Stimulated activated naive CD4-positive, alpha-beta T cell (primary cell): Measurements from ENCODE around the gene PREX1.

Experiments used
- DNase-seq, 6 experiments: peaks; one replicate each; lab custom pipeline; 2025; lab: John Stamatoyannopoulos, UW

The PREX1 gene

DNA sequence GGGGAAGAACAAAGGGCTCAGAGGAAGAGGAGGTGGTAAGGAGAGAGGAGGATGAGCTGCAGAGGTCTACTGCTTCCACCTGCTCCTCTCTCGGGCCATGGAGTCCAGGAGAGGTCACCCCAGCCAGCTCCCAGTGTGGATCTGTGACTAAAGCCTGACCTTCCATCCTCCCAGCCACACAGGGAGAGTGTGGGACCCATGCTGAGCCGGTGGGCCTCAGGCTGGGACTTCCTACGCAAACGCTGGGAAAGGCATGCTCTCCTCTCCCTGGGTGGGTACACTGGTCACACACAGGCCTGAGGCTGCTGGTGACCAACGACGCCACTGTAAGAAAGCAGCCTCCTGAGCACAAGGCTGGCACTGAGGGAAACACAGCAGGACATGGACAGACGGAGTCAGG is 111.3 kb downstream of the PREX1 start:
- DNase-seq = no peak

DNA sequence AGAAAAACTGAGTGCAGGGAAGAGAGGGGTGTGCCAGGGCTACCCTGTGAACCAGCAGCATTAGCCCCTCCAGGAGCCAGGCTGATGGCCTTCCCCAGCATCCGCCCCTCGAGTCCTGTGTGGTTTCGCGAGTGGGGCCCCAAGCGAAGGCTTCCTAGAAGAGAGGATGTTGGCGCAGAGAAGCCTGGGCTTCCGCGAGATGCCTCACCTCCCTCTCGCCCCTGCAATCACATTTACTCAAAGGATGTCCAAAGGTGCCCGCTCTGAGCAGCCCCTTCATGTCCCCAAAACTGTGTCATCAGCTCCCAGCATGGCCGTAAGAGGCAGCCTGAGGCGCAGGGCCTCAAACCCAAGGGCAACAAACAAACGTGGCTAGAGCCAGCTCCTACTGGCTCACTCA is 111.7 kb downstream of the PREX1 start:
- peak in 1 of 6 experiments; percentile 10 for DNase-seq

DNA sequence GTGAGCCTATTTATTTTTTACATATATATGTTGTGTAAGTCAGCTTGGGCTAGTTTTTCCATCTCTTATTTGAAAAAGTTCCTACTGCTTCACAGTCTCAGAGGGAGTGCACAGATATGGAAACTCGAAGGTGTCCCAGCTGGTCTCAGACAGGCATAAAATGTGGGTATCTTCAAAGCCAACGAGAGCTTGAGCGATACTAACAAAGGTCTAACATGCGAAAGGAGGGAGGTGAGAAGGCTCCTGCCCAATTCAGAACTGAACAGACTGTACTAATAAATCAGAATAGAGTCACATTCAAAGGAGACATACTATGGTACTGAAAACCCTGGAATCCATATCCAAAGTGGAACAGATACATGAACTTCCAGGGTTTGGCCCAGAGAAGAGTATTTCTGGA is 113.0 kb downstream of the PREX1 start:
- DNase-seq = no peak

DNA sequence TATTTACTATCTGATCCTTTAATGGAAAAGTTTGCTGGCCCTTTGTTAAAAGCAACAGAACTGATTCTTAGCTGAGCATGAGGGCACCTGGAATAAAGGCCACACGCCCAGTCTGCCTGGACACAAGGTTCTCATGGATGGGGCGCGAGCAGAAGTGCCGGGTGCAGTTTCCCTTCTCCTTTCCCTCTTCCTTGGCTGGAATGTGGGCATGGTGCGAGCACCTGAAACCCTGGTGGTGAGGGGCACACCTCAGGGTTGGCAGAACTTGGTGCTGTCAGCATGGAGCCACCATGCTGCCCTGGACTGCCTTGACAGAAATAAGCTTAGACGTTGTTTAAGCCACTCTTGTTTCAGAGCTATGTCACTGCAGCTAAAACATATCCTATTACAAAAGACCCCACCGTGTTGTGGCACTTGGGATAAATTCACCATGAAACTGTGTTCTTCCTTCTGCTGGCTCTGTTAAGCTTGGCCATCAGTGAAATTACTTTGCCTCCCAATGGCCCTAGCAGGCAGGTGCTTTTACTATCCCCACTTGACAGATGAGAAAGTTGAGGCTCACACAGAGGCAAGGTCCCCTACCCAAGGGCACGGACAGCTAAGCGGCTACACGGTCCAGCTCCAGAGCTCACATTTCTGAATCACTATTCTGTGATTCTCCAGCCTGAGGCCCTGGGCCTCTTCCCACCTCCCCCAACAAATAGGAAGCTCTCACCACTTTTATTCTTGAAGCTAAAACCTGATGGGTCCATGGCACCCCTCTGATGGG is 115.9 kb downstream of the PREX1 start:
- DNase-seq = no peak

DNA sequence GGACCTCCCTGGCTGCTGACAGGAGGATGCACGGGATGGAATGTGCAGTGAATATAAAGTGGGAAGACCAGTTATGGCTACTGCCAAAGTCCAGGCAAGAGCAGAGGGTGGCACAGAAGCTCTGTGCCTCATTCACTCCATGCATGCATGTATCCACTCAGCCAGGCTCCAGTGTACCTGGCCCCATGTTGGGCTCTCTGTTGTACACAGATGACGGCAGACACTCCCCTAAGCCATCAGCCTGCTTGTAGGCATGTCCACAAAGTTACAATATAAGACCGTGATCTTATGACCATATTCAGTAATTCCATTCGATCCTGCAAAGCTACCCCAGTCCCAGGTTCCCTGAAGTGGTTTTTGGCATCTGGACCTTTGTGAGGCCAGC is 116.8 kb downstream of the PREX1 start:
- no peak for DNase-seq

DNA sequence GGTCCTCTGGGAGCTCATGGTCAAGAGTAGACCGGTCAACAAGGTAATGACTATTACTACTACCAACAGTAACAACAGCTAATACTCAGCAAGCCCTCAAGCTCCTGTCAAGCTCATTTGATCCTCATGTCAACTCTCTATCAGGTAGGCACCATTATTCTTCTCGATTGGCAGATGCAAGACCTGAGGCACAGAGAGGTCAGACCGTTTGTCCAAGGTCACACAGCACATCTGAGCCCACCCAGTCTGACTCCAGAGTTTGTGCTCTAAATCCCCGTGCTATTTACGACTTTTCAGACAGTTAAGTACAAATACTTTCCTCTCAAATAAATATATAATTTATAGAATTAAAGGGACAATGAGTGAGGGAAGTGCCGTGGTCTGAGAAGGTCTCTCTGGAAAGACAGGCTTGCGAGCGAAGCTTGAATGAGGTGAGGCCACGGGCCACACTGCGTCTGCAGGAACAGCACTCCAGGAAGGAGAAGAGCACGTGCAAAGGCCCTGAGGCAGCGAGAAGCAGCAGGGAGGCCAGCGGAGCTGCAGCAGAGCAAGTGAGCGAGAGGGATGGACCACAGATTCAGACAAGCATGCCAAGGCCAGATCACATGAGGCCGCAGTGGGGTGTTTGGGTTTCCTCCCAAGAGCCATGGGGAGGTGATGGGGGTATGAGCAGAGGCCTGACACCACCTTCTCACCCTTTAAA is 117.3 kb downstream of the PREX1 start:
- no peak for DNase-seq

DNA sequence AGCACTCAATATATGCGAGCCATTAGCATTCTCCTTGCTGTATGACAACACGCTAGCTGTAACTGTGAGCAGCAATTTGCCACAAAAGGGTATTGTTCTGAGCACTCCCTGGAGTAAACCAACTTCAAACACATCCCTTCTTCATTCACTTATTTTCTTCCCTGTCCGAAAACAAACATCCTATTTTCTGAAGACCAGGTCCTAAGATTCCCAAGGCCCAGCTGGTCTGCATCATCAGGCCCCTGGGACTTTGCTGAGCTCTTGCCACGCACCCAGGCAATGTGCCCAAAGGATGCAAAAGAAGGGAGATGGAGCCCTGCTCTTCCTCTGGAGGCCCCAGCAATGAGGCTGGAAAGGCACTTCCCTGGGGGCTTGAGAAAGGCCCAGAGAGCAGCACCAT is 118.1 kb downstream of the PREX1 start:
- no peak for DNase-seq

DNA sequence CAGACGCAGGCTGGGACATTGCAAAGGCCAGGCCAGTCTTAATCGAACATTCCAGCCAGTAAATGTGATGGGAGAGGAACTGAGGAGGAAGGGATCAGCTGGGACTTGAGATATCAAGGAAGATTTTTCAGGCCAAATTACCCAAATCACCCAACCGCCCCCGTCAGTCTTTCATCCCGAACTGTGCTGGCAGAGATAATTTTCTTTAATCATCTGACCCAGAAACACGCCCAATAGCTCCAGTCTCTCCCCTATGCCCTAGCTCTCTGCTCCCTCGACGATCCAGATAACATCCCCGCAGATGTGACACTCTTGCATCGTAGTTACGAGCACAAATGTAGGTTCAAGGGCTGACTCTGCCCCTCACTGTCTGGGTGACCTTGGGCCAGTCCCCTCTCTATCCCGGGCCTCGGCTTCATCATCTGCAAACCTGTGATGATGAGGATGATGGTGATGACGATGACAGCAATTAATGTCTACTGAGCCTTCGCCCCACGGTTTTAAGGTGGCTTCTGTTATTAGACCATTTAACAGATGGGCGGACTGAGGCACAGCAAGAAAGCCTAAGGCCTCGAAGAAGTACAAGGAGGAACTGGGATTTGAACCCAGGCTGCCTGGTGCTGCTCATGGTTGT is 118.6 kb downstream of the PREX1 start:
- no peak for DNase-seq

DNA sequence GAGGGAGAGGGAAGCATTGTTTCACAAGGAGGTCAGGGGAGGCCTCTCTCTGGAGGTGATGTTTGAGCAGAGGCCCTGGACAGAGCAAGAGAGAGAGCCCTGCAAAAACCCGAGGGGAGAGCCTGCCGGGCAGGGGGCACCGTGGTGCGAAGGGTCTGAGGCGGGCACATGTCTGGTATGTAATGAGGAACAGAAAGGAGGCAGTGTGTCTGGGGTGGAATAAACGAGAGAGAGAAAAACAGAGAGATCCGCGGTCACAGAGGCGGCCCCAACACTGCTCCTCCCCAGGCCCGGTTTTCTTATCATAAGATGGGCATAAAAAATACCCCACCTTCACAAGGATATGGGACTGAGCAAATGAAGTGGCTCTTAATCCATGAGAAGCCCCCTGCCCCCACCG is 119.2 kb downstream of the PREX1 start:
- DNase-seq = no peak

DNA sequence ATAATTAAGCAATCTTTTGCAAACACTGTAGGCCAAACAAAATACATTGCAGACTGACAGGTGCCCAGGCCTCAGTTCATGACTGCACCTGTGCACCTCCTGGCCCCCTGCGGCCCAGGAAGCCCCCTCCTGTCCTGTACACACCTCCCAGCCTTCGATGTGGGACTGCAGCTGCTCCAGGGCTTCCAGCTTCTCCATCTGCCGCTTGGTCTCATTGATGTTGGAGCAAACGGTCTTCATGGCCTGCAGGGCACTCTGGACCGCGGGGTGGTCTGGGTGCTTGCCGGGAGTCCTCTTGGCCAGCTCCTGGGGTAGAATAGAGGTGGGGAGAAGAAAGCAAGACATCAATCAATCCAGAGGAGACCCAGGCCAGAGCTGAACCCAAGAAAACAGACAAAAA is 119.7 kb downstream of the PREX1 start:
- no peak for DNase-seq

DNA sequence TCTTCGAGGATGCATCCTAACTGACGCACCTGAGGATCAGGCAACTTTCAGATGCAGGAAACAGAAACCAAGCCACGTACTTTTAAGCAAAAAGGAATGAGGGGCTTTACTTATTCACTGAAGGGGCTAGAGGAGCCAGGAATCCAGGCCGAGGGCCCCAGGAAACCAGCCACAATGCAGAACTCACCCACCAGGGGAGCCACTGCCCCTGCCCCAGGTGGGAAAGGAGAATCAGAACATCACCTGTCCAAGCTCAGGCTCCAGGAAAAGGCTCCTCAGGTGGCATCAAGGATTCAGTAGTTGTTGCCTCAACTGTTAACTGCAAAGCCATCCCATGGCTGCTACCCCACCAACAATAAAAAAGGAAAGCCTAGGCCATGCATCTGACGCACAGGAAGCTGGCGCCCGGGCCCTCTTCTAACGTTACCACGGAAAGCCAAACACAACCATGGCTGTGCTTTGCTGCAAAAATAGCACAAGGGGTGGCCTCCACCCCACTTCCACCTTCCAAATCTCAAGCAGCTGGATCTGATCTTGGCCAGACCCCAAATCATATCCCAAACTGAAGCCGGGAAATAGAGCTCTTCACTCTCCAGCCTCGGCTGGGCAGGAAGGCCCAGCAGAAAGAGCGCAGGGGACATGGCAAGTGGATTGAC is 121.0 kb downstream of the PREX1 start:
- no peak for DNase-seq

DNA sequence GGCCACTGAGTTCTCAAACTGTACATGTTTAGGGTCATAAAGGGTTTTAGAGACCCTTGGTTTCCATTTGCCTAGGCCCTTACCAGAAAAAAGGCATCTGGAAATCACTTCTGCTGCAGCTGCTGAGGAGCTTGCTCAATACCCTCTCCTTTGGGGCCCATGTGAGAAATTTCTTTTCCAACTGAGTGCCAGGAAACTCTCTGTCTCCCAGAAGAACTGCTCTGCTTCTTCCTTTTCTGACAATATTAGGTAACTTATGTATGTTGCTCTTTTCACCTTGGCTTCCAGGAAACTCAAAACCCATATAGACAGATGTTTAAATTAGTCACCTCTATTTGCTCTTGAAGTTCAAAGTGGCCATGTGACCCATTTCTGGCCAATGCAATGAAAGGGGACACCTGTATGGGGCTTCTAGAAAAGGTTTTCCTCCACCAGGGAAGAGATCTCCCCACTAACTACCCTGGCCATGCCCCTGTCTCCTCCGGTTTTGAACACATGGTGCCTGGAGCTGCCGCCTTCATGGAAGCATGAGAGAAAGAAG is 121.6 kb downstream of the PREX1 start:
- no peak for DNase-seq

DNA sequence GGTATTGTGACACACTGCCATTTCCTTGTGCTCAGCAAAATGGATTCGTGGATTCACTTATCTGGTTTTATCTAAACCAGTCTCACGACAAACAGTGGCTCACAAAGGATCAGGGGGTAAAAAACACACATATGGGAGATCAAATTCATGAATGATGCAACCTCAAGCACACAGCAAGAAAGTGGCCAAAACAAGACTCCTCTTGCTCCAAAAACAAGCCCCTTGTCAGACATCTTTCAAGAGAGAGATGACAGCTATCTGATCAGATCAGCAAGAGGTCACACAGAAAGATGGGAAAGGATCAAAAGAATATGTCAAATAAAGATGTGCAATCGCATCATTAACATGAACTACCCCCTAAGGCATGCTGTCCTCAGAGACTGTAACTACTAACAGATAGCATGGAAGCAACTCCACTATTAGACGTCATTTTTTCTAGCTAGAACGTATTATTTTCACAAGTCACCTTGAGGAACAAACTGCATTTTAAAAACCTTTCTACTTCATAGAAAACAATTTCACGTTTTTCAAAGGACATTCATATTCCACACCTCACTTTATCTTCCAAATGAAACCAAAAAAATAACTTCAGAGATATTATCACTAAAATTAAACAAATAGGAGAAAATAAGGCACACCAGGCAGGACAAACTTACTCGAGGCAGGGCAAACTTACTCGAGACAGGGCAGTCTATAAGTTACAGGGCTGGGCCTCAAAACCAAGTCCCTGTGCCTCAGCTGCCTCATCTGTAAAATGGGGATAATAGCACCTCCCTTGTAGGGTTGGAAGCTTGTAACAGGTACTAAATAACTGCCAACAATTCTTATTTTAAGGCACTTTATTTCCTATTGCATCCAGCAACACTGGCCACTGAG is 122.3 kb downstream of the PREX1 start:
- DNase-seq = no peak

DNA sequence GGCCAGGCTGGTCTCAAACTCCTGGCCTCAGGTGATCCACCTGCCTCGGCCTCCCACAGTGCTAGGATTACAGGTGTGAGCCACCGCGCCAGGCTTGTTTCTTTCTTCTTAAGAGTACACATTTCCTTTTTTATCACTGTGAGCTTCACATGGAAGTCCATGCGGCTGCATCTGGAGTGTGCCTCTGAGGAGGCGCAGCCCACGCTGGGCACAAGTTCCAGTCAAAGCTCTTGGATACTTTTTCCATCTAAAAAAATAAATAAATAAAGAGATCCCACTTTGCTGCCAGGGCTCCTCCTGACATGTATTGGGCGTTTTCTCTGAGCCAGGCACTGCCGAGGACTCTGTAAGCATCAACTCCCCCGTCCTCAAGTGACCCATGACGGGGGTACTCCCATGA is 123.0 kb downstream of the PREX1 start:
- DNase-seq = no peak

DNA sequence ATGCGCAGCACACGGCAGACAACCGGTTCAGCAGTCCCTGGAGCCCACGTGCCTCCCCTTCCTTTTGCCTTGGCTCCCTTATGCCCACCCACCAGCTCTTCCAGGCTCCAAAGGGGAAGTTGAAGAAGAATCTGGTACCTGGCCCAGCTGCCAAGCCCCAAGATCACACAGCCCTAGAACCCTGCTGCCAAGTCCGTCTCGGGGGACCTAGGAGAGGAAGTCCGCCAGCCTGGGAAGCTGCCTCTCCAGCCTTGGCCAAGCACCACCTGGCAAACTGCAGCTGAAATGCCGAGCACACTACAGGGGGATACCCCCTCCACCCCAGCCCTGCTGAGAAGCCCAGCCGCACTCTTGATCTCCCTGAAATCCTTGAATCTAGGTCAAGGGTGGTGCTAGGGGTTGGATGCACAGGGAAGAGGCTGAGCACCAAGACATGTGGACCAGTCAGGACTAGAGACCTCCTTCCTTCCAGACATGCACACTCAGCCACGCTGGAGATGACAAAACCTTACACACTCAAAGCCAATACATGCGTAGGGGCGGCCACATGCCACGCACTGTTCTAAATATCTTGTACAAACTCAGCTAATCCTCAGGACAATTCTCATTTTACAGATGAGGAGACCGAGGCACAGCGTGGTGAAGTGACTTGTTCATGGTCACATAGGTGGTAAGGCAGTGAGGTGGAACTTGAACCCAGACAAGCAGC is 124.1 kb downstream of the PREX1 start:
- no peak for DNase-seq

DNA sequence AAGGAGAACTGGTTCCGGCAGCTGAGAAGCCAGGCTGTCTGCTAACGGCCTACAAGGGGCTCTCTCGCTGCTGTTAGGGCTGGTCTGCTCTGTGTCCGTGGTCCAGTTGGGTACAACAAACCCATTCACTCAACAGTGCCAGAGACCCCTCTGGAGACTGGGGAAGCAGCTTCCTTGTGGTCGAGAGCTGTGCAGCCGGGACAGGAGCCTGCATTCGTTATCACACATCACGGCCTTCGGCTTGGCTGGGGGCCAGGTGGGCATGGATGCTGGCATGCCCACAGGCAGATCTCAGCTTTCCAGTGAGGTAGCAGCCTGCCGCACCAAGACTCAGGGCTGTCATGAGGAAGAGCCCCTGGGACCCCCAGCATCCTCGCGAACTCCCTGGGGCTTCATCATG is 124.7 kb downstream of the PREX1 start:
- DNase-seq = no peak

DNA sequence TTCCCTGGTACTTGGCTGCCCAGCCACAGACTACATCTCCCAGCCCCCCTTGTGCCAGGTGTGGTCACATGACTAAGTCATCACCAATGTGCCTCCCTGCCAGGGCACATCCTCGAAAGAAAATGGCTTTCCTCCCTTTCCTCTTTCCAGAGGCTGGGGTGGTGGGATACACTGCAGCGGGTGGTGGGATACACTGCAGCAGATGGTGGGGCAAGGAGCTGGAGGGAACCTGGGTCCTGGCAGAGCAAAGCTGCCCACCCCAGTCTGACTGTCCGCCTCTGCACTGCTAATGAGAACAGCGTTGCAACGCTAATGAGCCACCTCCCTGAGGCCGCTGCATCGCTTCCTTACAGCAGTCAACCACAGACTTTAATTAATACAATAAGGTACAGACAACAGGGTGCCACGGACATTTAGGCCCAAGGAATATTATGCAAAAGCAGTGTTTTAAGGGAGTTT is 125.3 kb downstream of the PREX1 start:
- no peak for DNase-seq

DNA sequence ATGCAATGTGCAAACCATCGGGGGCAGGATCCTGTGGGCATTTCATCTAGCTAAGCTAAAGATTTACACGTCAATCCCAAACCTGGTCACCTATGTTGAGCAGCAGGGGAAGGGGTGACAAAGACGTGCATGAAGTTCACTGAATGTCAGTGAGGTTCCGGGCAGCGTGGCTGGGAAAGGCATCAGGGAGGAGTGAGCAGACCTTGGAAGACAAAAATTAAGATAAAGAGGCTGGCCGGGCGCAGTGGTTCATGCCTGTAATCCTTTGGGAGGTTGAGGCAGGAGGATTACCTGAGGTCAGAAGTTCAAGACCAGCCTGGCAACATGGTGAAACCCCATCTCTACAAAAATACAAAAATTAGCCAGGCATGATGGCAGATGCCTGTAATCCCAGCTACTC is 126.1 kb downstream of the PREX1 start:
- DNase-seq = no peak

DNA sequence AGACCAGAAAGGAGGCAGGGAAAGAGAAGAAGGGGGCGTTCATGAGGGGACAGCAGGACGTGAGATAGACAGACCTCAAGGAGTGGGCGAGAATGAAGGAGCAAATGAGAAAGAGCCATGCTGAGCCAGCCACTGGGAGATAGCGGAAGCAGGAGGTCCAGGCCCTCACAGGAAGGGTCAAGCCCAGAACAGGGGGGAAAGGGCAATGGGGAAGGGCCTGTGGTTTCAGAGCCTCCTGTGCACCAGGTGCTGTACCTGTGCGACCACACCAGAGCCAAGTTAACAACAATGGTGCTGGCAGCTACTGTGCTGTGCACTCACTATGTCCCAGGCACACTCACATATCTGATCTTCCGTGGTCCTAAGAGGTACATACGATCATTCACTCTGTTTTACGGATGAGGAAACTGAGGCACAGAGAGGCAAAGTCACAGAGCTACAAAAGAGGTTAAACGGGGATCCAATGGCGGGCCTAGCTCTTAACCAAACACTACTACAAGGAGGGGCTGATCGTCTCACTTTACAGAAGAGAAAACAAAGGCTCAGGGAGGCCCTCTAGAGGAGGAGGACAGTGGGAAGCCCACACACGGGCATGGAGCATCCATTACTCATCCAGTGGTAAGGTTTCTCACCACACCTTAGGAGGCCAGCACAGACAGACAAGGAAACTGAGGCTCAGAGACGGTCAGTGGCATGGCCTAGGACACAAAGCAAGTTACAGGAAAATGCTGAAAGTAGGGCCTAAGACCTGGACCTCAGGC is 129.1 kb downstream of the PREX1 start:
- DNase-seq = no peak
